Measurements from ENCODE around the gene CA4. TPM values are rescaled to one million over a fixed set of nuclear protein-coding genes. Genes with fewer than 3 reads are reported as not detected.

CA4 gene
- total RNA-seq, 4 donors from 2014 or later, result 2.1 to 8.3 (median 4.3) TPM

DNA sequence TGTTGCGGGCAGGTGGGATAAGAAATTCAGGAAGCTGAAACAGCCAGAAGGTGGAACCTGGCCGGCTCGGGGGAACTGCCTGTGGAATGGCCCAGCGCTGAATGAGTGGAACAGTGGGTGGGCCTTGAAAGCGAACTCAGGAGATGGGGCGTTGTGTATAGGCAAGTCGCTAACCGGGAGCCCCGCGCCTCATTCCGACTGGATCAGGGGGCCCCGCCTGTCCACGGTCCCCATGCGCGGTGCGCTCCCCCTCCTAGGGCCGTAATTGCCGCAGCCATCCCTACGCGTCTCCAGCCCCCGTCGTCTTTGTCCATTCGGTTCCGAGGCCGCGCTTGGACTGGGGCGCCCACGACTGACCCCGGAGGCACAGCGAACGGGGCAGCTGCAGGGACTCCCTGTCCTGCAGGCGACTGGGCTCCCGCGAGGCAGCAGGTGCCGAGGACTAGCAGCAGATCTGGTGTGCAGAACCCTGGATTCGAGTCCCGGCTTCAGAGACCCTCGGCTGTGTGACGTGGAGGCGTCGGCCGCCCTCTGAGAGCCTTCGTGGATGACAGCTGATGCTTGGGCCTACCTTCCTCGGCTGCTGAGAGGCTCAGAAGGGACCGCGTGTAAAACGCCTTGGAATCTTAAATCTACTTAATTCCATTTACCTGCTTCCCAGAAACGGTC lies 10.9 kb upstream of the CA4 start:
- no peak for DNase-seq (ENCODE audit: extremely low spot score)
- Histone ChIP-seq H3K36me3 (no peaks in the 10 kb centered on the region), H3K27ac (replicated peaks in 1 of 4) (no peak overlapping the region)

DNA sequence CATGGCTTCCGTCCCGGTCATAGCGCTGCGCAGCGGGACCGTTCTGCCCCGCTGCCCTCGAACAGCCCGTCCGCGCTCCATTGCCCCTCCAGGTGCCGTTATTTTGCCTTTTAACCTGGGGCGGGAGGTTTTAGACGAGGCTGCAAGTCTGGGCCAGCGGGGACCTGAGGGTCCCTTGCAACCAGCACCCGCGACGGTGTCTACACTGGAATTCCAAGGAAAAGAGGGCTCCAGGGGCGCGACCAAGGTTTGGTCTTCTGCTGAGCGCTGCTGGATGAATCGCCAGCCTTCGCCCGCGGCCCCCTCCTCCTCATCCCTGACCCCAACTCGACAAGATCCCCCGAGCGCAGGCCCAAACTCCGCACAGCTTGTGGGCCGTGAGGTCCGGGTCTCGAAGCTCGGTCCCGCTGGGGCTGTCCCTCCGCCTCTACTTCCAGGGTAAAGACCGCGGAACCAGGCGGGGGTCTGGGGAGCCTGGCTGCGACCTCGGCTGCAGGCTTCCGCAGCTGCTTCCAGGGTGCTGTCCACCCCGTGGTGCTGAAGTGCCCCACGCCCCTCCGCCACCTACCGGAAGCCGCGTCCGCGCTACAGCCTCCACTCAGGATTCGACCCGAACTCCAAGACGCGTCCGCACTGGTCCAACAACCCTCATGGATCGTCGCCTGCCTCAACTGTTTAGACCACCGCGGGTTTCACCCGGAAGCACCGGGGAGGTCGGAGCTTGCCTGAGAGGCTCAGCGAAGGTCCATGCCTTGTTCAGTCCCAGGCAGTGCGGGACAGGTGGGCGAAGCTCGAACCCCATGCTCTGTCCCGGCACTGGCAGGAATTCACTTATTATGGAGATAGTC lies 10.1 kb upstream of the CA4 start:
- peak overlapping the region; percentile 8 to 31 (median 20) for H3K4me3 ChIP-seq
- peaks cover 0 to 70% (median 34%) of the 10 kb centered on the region in 4 donors for H3K27me3 ChIP-seq

More for the DNA sequence above, 10.9 kb upstream of the CA4 start:
- Histone ChIP-seq H3K4me1 (peaks cover 50 to 63% (median 60%) of the 10 kb centered on the region in 4 donors), H3K9me3 (no peaks in the 10 kb centered on the region), H3K27me3 (peaks cover 0 to 65% (median 34%) of the 10 kb centered on the region in 4 donors), H3K4me3 (peak overlapping the region in 1 of 4 donors; percentile 21)
- 11% methylated on average over 21 of the region's 48 CpGs for WGBS
- intact Hi-C loops (cut with DNase I), result loop anchor here (5.0 kb wide), 1 partner anchor 298 kb away; no protein-coding TSS in a partner anchor
- no peak for TF ChIP-seq POLR2A (IDR thresholded peaks at IDR 0.05; ENCODE audit: low read depth)
- TF ChIP-seq, protein P1, sequence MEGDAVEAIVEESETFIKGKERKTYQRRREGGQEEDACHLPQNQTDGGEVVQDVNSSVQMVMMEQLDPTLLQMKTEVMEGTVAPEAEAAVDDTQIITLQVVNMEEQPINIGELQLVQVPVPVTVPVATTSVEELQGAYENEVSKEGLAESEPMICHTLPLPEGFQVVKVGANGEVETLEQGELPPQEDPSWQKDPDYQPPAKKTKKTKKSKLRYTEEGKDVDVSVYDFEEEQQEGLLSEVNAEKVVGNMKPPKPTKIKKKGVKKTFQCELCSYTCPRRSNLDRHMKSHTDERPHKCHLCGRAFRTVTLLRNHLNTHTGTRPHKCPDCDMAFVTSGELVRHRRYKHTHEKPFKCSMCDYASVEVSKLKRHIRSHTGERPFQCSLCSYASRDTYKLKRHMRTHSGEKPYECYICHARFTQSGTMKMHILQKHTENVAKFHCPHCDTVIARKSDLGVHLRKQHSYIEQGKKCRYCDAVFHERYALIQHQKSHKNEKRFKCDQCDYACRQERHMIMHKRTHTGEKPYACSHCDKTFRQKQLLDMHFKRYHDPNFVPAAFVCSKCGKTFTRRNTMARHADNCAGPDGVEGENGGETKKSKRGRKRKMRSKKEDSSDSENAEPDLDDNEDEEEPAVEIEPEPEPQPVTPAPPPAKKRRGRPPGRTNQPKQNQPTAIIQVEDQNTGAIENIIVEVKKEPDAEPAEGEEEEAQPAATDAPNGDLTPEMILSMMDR (IDR thresholded peaks at IDR 0.05), result no peak
- TF ChIP-seq EP300 (IDR thresholded peaks at IDR 0.05), result no peak
- no peak for TF ChIP-seq POLR2AphosphoS5 (IDR thresholded peaks at IDR 0.05)

DNA sequence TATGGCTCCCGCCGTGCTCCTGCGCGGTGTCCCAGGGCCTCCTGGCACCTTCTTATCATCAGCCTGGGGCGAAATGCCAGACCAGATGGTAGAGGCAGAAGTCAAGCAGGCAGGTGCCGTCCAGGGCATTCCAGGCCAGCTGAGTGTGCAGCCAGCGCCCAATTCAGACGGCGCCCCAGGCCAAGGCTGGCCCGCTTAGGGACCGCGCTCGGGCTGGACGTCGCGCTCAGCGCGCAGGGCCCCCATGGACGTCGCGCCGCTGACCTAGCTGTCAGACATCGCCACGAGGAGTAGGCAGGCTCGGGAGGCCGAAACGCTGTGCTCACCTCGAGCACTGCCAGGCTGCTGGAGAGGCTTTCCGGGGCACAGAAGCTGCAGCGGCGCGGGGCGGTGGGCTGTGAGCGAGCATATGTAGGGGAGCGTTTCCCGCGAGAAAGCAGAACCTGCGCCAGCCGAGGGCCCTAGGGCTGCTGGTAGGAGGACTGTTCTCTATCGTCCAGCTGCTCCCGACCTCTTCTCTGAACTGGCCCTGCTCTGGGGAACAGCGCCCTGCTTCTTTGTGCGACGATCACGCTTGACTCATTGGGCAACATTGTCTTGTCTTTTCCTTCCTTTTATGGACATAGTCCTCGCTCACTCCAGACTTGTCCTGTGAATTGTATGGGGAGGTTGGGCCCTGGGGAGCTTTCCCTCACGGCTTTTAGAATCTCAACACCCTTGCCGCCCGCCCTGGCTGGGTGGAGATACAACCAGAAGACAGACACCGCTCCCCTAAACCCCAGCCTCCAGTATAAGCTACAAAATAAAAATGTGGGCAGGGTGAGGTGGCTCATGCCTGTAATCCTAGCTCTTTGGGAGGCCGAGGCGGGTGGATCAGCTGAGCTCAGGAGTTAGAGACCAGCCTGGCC lies 8.4 kb upstream of the CA4 start:
- no peaks in the 10 kb centered on the region for H3K36me3 ChIP-seq
- DNase-seq (ENCODE audit: extremely low spot score), result no peak
- peaks cover 34 to 44% (median 41%) of the 10 kb centered on the region in 4 donors for H3K4me1 ChIP-seq
- H3K27me3 ChIP-seq, result peaks cover 0 to 87% (median 34%) of the 10 kb centered on the region in 4 donors
- no peak for TF ChIP-seq EP300 (IDR thresholded peaks at IDR 0.05)
- no peaks in the 10 kb centered on the region for H3K9me3 ChIP-seq
- WGBS, result 24% methylated on average over 33 of the region's 52 CpGs
- intact Hi-C loops (cut with DNase I), result no loop called here
- H3K27ac ChIP-seq (replicated peaks in 1 of 4), result no peak overlapping the region
- H3K4me3 ChIP-seq, result no peak overlapping the region

More for the DNA sequence above, 10.1 kb upstream of the CA4 start:
- TF ChIP-seq, protein P1 (IDR thresholded peaks at IDR 0.05), result peak; percentile 55 to 69 (median 58)
- no peak for TF ChIP-seq EP300 (IDR thresholded peaks at IDR 0.05)
- no peak for TF ChIP-seq POLR2A (IDR thresholded peaks at IDR 0.05; ENCODE audit: low read depth)
- peak in 1 of 2 donors; percentile 60 for TF ChIP-seq POLR2AphosphoS5 (IDR thresholded peaks at IDR 0.05)
- DNase-seq (ENCODE audit: extremely low spot score), result no peak
- H3K4me1 ChIP-seq, result peaks cover 42 to 56% (median 53%) of the 10 kb centered on the region in 4 donors
- H3K27ac ChIP-seq (replicated peaks in 1 of 4), result no peak overlapping the region
- 21% methylated on average over 17 of the region's 66 CpGs for WGBS
- H3K9me3 ChIP-seq, result no peaks in the 10 kb centered on the region
- intact Hi-C loops (cut with DNase I), result loop anchor here (5.0 kb wide), 1 partner anchor 298 kb away; no protein-coding TSS in a partner anchor
- H3K36me3 ChIP-seq, result no peaks in the 10 kb centered on the region

DNA sequence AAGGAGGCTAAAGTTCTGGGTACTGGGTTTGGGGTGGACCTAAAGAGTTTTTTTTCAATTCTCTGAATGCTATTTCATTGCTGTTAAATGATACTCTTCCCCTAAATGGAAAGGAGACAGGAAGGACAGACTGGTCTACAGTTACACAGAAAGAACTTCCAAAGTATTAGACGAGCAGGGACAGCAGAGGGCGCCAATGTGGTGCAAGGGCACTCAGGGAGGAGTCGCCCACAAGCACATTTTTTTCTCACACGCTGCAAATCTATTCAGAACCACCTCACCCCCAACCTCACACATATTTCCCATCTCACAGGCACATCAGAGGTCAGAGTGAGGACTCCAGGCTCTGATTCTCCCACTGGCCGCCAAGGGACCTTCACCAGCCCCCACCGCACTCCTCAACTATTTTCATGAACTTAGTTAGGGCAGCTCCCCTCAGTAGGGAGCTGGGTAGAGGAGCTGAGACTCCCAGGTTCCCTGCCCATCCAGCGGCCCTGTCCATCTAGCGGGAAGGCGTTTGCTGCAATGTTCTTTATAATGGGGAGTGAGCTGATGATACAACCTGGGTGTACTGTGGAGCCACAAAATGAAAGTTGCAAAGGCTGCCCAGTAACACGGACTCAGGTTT lies 6.8 kb upstream of the CA4 start:
- Histone ChIP-seq H3K9me3 (no peaks in the 10 kb centered on the region), H3K36me3 (no peaks in the 10 kb centered on the region), H3K27me3 (peaks cover 0 to 92% (median 40%) of the 10 kb centered on the region in 4 donors), H3K27ac (replicated peaks in 1 of 4) (no peak overlapping the region), H3K4me3 (peak overlapping the region in 1 of 4 donors; percentile 18), H3K4me1 (peaks cover 34 to 44% (median 41%) of the 10 kb centered on the region in 4 donors)
- intact Hi-C loops (cut with DNase I), result no loop called here
- TF ChIP-seq, protein P1 (IDR thresholded peaks at IDR 0.05), result peak; percentile 44 to 72 (median 54)
- peak in 1 of 2 donors; percentile 25 for TF ChIP-seq POLR2AphosphoS5 (IDR thresholded peaks at IDR 0.05)
- TF ChIP-seq EP300 (IDR thresholded peaks at IDR 0.05), result no peak
- no peak for TF ChIP-seq POLR2A (IDR thresholded peaks at IDR 0.05; ENCODE audit: low read depth)
- 8% methylated on average over 10 of the region's 10 CpGs for WGBS
- no peak for DNase-seq (ENCODE audit: extremely low spot score)

Measured in esophagus muscularis mucosa (tissue), 4 donors.